ENCODE data around the gene VPS13D. TPM values are rescaled to one million over a fixed set of nuclear protein-coding genes. Genes with fewer than 3 reads are reported as not detected.

Gene VPS13D
- polyA plus RNA-seq, 3 donors: 3.6 to 20.2 (median 5.1) TPM

DNA sequence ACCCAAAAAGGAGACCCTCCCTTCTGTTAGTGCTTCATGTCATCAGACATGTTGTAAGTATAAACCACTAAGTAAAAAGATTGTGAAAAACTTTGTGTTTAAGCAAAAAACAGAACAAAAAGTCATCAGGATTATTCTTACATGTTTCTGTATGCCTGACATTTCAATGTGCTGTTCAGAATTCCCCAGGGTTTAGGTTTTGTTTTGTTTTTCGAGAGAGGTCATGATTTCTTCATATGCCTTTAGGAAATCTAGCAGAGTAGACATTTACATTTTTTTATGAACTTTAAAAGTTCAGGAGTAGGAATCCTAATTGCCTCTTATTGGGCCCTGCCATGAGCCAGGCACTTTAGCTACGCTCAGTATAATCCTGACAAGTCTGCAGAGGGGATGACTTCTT is 85.3 kb downstream of the VPS13D start:
- peaks cover 6% of the 10 kb centered on the region for H3K4me1 Mint-ChIP-seq
- H3K4me3 ChIP-seq (replicated peaks in 1 of 3; ENCODE audit: low read depth in 2 of 3, low read length in 3 of 3): no peak overlapping the region
- no peak overlapping the region for H3K27ac ChIP-seq (ENCODE audit: low read depth in 1 of 2, low read length in 2 of 2)
- peaks cover 88 to 100% of the 10 kb centered on the region in 2 donors for H3K36me3 ChIP-seq (replicated peaks in 1 of 2; ENCODE audit: control insufficient read depth in 1 of 2, insufficient read depth in 2 of 2, low read length in 2 of 2)
- no peaks in the 10 kb centered on the region for H3K27me3 Mint-ChIP-seq (ENCODE audit: low read depth in 3 of 3)
- H4K20me1 ChIP-seq (ENCODE audit: insufficient read depth, low read length): no peaks in the 10 kb centered on the region
- intact Hi-C loops (cut with micrococcal nuclease): loop anchor here (2.0 kb wide), 1 partner anchor 344 kb away; no protein-coding TSS in a partner anchor
- H3K4me1 ChIP-seq (ENCODE audit: control insufficient read depth in 1 of 2, insufficient read depth in 2 of 2, low read length in 2 of 2): no peaks in the 10 kb centered on the region
- no peaks in the 10 kb centered on the region for H3K79me2 ChIP-seq (ENCODE audit: insufficient read depth, low read length)
- TF ChIP-seq, protein P1, sequence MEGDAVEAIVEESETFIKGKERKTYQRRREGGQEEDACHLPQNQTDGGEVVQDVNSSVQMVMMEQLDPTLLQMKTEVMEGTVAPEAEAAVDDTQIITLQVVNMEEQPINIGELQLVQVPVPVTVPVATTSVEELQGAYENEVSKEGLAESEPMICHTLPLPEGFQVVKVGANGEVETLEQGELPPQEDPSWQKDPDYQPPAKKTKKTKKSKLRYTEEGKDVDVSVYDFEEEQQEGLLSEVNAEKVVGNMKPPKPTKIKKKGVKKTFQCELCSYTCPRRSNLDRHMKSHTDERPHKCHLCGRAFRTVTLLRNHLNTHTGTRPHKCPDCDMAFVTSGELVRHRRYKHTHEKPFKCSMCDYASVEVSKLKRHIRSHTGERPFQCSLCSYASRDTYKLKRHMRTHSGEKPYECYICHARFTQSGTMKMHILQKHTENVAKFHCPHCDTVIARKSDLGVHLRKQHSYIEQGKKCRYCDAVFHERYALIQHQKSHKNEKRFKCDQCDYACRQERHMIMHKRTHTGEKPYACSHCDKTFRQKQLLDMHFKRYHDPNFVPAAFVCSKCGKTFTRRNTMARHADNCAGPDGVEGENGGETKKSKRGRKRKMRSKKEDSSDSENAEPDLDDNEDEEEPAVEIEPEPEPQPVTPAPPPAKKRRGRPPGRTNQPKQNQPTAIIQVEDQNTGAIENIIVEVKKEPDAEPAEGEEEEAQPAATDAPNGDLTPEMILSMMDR (IDR thresholded peaks at IDR 0.05): no peak
- H3K9ac ChIP-seq (ENCODE audit: insufficient read depth, low read length, poor library complexity, severe bottlenecking): no peak overlapping the region
- H3K9me3 ChIP-seq (replicated peaks in 1 of 2; ENCODE audit: control insufficient read depth in 1 of 2, insufficient read depth in 1 of 2, low read length in 2 of 2): no peaks in the 10 kb centered on the region
- no peaks in the 10 kb centered on the region for H3K27me3 ChIP-seq (ENCODE audit: control insufficient read depth in 2 of 2, insufficient read depth in 2 of 2, low read length in 2 of 2)
- H3K36me3 Mint-ChIP-seq: peaks cover 81 to 95% of the 10 kb centered on the region in 2 donors
- no peak overlapping the region for H3K27ac Mint-ChIP-seq
- no peak overlapping the region for H3K4me2 ChIP-seq (replicated peaks; ENCODE audit: extremely low read depth, low read length, poor library complexity, severe bottlenecking)
- H3K9me3 Mint-ChIP-seq: no peaks in the 10 kb centered on the region
- DNase-seq: no peak
- no peak overlapping the region for H2AFZ ChIP-seq (ENCODE audit: insufficient read depth, low read depth, low read length, poor library complexity, severe bottlenecking)
- 20% methylated on average over 1 of the region's 2 CpGs for WGBS (ENCODE audit: insufficient coverage)
- no peak overlapping the region for H3K4me3 Mint-ChIP-seq

DNA sequence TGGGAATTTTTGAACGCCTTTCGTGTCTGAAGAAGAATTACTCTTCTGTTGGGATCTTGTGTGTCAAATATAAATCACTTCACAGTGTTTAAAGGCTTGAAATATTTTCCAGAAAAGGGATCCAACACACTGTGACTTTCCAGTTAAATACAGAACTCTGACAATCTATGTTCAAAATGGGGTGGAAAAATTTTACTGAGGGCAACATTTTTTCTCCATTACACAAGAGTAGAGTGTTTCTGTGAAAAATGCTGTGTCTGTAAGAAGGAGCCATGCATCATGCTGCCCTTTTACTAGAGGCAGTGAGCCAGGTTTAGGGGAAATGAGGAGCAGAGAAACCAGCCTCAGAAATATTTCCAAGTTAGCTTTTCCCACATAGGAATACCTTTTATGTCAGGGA is 86.5 kb downstream of the VPS13D start:
- no peak overlapping the region for H3K4me3 Mint-ChIP-seq
- Histone ChIP-seq H3K9me3 (replicated peaks in 1 of 2; ENCODE audit: control insufficient read depth in 1 of 2, insufficient read depth in 1 of 2, low read length in 2 of 2) (no peaks in the 10 kb centered on the region), H3K27me3 (ENCODE audit: control insufficient read depth in 2 of 2, insufficient read depth in 2 of 2, low read length in 2 of 2) (no peaks in the 10 kb centered on the region), H4K20me1 (ENCODE audit: insufficient read depth, low read length) (no peaks in the 10 kb centered on the region), H3K36me3 (replicated peaks in 1 of 2; ENCODE audit: control insufficient read depth in 1 of 2, insufficient read depth in 2 of 2, low read length in 2 of 2) (peaks cover 88 to 98% of the 10 kb centered on the region in 2 donors), H3K27ac (ENCODE audit: low read depth in 1 of 2, low read length in 2 of 2) (no peak overlapping the region), H3K9ac (ENCODE audit: insufficient read depth, low read length, poor library complexity, severe bottlenecking) (no peak overlapping the region), H3K4me3 (replicated peaks in 1 of 3; ENCODE audit: low read depth in 2 of 3, low read length in 3 of 3) (no peak overlapping the region), H3K79me2 (ENCODE audit: insufficient read depth, low read length) (no peaks in the 10 kb centered on the region), H3K4me1 (ENCODE audit: control insufficient read depth in 1 of 2, insufficient read depth in 2 of 2, low read length in 2 of 2) (no peaks in the 10 kb centered on the region), H3K4me2 (replicated peaks; ENCODE audit: extremely low read depth, low read length, poor library complexity, severe bottlenecking) (no peak overlapping the region), H2AFZ (ENCODE audit: insufficient read depth, low read depth, low read length, poor library complexity, severe bottlenecking) (no peak overlapping the region)
- no peak for DNase-seq
- H3K9me3 Mint-ChIP-seq: no peaks in the 10 kb centered on the region
- H3K36me3 Mint-ChIP-seq: peaks cover 82 to 96% of the 10 kb centered on the region in 2 donors
- no CpG with 5 or more reads among the region's 2 CpGs for WGBS (ENCODE audit: insufficient coverage)
- no peaks in the 10 kb centered on the region for H3K27me3 Mint-ChIP-seq (ENCODE audit: low read depth in 3 of 3)
- intact Hi-C loops (cut with micrococcal nuclease): no loop called here
- peaks cover 6% of the 10 kb centered on the region for H3K4me1 Mint-ChIP-seq
- TF ChIP-seq, protein P1 (IDR thresholded peaks at IDR 0.05): no peak
- no peak overlapping the region for H3K27ac Mint-ChIP-seq

Measured in CD14-positive monocyte (primary cell).